ENCODE results near the gene PACRG.
A peak's percentile ranks its signal among the peaks of the same experiment; 100 is the strongest.

Gene PACRG

DNA sequence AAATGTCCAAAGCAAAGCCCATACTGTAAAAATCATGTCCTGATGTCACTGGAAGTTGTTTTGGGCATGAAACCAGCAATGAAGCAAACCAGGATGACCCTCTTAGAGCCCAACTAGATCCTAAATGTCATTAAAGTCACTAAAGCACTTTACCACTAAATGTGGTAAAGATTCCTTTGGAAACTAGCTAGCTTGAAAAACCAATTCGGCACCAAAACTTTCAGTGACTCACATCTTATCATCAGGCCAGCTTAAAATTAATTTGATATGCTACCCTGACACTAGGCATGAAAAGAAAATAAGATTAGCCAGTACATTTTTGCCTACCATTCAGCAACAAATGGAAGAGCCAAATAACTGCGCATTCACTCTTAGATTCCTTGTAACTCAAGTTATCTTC is 145.8 kb downstream of the PACRG start:
- ATAC-seq = no peak
- TF ChIP-seq BACH2 (CRISPR knock-in tag; IDR thresholded peaks at IDR 0.05; ENCODE audit: borderline replicate concordance) (no peak), RARB (CRISPR knock-in tag; IDR thresholded peaks at IDR 0.05) (no peak), ISL1 (CRISPR knock-in tag; IDR thresholded peaks at IDR 0.05) (peak; percentile 80), OSR1 (CRISPR knock-in tag; IDR thresholded peaks at IDR 0.05) (no peak), SNAI2 (CRISPR knock-in tag; IDR thresholded peaks at IDR 0.05) (peak; percentile 17; the same call in 1 of the 2 replicates), ARNTL (CRISPR knock-in tag; IDR thresholded peaks at IDR 0.05; ENCODE audit: borderline replicate concordance, low read depth) (no peak), ZNF565 (CRISPR knock-in tag; conservative IDR thresholded peaks at IDR 0.05; ENCODE audit: low read depth) (no peak), CSDC2 (CRISPR knock-in tag; IDR thresholded peaks at IDR 0.05) (0 out of 2 replicates have a peak, but pooled peaks have one; percentile 43), TCF4 (CRISPR knock-in tag; IDR thresholded peaks at IDR 0.05; ENCODE audit: borderline replicate concordance) (peak; percentile 17; the same call in 1 of the 2 replicates), PPARA (CRISPR knock-in tag; IDR thresholded peaks at IDR 0.05; ENCODE audit: borderline replicate concordance) (no peak)
- TF ChIP-seq, protein P1, sequence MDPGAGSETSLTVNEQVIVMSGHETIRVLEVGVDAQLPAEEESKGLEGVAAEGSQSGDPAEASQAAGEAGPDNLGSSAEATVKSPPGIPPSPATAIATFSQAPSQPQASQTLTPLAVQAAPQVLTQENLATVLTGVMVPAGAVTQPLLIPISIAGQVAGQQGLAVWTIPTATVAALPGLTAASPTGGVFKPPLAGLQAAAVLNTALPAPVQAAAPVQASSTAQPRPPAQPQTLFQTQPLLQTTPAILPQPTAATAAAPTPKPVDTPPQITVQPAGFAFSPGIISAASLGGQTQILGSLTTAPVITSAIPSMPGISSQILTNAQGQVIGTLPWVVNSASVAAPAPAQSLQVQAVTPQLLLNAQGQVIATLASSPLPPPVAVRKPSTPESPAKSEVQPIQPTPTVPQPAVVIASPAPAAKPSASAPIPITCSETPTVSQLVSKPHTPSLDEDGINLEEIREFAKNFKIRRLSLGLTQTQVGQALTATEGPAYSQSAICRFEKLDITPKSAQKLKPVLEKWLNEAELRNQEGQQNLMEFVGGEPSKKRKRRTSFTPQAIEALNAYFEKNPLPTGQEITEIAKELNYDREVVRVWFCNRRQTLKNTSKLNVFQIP (CRISPR knock-in tag; IDR thresholded peaks at IDR 0.05; ENCODE audit: borderline replicate concordance, low read depth) = no peak
- TF ChIP-seq, protein P2, sequence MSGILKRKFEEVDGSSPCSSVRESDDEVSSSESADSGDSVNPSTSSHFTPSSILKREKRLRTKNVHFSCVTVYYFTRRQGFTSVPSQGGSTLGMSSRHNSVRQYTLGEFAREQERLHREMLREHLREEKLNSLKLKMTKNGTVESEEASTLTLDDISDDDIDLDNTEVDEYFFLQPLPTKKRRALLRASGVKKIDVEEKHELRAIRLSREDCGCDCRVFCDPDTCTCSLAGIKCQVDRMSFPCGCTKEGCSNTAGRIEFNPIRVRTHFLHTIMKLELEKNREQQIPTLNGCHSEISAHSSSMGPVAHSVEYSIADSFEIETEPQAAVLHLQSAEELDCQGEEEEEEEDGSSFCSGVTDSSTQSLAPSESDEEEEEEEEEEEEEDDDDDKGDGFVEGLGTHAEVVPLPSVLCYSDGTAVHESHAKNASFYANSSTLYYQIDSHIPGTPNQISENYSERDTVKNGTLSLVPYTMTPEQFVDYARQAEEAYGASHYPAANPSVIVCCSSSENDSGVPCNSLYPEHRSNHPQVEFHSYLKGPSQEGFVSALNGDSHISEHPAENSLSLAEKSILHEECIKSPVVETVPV (CRISPR knock-in tag; IDR thresholded peaks at IDR 0.05) = no peak

DNA sequence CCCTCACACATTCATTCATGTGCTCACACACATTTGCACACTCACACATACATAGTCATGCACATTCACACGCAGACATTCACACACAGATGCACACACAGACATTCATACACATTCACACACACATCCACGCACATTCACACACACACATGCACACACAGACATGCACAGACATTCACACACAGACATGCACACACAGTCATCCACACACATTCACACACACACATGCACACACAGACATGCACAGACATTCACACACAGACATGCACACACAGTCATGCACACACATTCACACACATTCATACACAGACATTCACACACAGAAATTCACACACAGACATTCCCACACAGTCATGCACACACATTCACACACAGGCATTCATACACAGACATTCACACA is 147.3 kb downstream of the PACRG start:
- TF ChIP-seq, protein P2 (CRISPR knock-in tag; IDR thresholded peaks at IDR 0.05) = no peak
- TF ChIP-seq ZFP3 (CRISPR knock-in tag; IDR thresholded peaks at IDR 0.05) (no peak), ZC3H10 (CRISPR knock-in tag; IDR thresholded peaks at IDR 0.05) (no peak), TCF4 (CRISPR knock-in tag; IDR thresholded peaks at IDR 0.05; ENCODE audit: borderline replicate concordance) (no peak), SNAI2 (CRISPR knock-in tag; IDR thresholded peaks at IDR 0.05) (no peak), PPARA (CRISPR knock-in tag; IDR thresholded peaks at IDR 0.05; ENCODE audit: borderline replicate concordance) (no peak)
- TF ChIP-seq, protein P3, sequence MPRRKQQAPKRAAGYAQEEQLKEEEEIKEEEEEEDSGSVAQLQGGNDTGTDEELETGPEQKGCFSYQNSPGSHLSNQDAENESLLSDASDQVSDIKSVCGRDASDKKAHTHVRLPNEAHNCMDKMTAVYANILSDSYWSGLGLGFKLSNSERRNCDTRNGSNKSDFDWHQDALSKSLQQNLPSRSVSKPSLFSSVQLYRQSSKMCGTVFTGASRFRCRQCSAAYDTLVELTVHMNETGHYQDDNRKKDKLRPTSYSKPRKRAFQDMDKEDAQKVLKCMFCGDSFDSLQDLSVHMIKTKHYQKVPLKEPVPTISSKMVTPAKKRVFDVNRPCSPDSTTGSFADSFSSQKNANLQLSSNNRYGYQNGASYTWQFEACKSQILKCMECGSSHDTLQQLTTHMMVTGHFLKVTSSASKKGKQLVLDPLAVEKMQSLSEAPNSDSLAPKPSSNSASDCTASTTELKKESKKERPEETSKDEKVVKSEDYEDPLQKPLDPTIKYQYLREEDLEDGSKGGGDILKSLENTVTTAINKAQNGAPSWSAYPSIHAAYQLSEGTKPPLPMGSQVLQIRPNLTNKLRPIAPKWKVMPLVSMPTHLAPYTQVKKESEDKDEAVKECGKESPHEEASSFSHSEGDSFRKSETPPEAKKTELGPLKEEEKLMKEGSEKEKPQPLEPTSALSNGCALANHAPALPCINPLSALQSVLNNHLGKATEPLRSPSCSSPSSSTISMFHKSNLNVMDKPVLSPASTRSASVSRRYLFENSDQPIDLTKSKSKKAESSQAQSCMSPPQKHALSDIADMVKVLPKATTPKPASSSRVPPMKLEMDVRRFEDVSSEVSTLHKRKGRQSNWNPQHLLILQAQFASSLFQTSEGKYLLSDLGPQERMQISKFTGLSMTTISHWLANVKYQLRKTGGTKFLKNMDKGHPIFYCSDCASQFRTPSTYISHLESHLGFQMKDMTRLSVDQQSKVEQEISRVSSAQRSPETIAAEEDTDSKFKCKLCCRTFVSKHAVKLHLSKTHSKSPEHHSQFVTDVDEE (CRISPR knock-in tag; IDR thresholded peaks at IDR 0.05) = no peak

DNA sequence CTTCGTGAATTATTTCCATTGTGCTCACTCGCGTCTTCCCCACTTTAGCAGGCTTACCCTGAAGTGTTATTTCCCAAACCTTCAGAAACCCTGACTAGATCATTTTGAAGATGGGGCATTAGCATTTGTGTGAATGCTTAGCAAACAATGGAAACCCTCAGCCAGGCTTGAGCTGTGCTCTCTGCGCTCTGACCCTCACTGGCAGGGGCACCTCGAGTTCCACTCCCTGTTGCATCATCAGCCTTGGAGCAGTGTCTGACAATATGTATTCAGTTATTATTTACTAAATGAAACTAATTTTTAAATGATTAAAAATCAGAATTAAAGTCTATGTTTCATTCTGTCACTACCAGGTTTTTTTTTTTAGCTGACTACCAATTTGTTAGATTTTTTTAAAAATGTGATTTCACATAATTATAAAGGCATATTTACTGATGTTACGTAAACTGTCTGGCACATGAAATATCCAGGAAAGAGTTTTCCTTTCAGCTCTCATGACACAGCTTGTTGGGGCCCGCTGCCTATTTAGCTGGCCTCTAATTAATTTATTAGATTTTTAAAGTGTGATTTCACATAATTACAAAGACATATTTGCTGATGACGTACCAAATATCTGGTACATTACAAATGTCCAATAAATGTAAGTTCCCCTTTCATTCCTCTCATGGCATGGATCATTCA is 155.2 kb downstream of the PACRG start:
- no peak for TF ChIP-seq TOX (CRISPR knock-in tag; IDR thresholded peaks at IDR 0.05; ENCODE audit: borderline replicate concordance)
- TF ChIP-seq PPARA (CRISPR knock-in tag; IDR thresholded peaks at IDR 0.05; ENCODE audit: borderline replicate concordance) = no peak
- no peak for TF ChIP-seq SNAI2 (CRISPR knock-in tag; IDR thresholded peaks at IDR 0.05)
- no peak for ATAC-seq

More for the DNA sequence above, 147.3 kb downstream of the PACRG start:
- ATAC-seq = no peak

DNA sequence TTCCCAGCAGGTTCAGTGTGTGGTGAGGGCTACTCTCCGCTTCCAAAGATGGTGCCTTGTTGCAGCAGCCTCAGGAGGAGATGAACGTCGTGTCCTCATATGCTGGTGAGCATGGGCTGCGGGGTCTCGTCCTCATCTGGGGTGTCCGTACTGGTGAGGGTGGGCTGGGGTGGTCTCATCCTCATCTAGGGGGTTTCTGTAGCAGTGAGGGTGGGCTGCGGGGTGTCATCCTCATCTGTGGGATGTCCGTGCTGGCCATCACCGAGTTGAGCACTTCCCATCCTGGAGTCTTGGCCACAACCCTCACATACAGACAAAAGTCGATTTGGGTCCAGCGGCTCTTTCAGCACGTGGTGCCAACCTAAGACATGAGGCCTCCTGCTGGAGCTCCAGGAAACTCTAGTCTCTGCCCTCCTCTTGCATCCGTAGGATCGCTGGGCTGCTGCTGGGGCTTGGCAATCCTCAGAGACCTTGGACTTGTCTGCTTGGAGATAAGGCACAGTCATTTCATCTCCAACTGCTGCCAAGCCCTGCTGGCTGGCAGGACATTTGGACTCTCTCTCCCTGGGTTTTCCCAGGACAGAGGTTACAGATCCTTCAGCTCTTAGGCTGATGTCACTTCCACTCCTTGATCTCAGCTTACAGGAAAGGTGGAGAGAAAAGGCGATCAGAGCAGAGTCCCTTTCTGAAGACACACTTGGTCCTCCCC is 160.4 kb downstream of the PACRG start:
- ATAC-seq = no peak
- TF ChIP-seq PPARA (CRISPR knock-in tag; IDR thresholded peaks at IDR 0.05; ENCODE audit: borderline replicate concordance) (no peak), TCF4 (CRISPR knock-in tag; IDR thresholded peaks at IDR 0.05; ENCODE audit: borderline replicate concordance) (no peak), ARNTL (CRISPR knock-in tag; IDR thresholded peaks at IDR 0.05; ENCODE audit: borderline replicate concordance, low read depth) (no peak), ZNF565 (CRISPR knock-in tag; conservative IDR thresholded peaks at IDR 0.05; ENCODE audit: low read depth) (no peak), ZNF8 (CRISPR knock-in tag; IDR thresholded peaks at IDR 0.05) (no peak), SNAI2 (CRISPR knock-in tag; IDR thresholded peaks at IDR 0.05) (no peak), ESRRG (CRISPR knock-in tag; IDR thresholded peaks at IDR 0.05) (no peak)
- TF ChIP-seq, protein P1 (CRISPR knock-in tag; IDR thresholded peaks at IDR 0.05; ENCODE audit: borderline replicate concordance, low read depth) = no peak
